ENCODE data around the gene TMEM222.

- TF ChIP-seq CTCF (IDR thresholded peaks at IDR 0.05; ENCODE audit: low read depth, low read length) (no peak), MAX (IDR thresholded peaks at IDR 0.05; ENCODE audit: low read depth, low read length) (no peak), POLR2A (IDR thresholded peaks at IDR 0.05; ENCODE audit: extremely low read depth, insufficient read length) (no peak)
These were observed 59.1 kb downstream of the TMEM222 start for GRCh38 chr1:27380766-27381733.
